Left lobe of liver (tissue), 2 donors: Measurements from ENCODE around the gene SIRT6. TPM values are rescaled to one million over a fixed set of nuclear protein-coding genes. Genes with fewer than 3 reads are reported as not detected.
"Not testable (repeated sequence)": the region's sequence is repeated elsewhere in the genome, so short reads cannot be mapped to it uniquely, and the experiment has no call there.

Source experiments
- ATAC-seq: fragments of 200-7000 bp; cut with Tn5 transposase; one replicate; pipeline ENCODE4 v1.9.1; 2020; ENCODE audit warnings: mild to moderate bottlenecking, moderate library complexity
- DNase-seq: peaks from one replicate; pipeline ENCODE4 v3.0.0-alpha.2; 2020; ENCODE audit warnings: low spot score
- total RNA-seq: library from RNA; stranded (reverse); gene quantifications from one replicate; pipeline ENCODE4 v1.2.1, GENCODE V29; 2021
- donor health status: DM: no; HTN: no; CAD: no; lungs with moderate emphysema.
- donor health status: DM: no; HTN: yes; CAD: no.

The SIRT6 gene
- total RNA-seq, 1 donor from 2014 or later, result 11.1 TPM

- no peak for DNase-seq
- ATAC-seq, result no peak
Observed at GRCh38 chr19:4200940-4201542, 18.7 kb upstream of the SIRT6 start.

- ATAC-seq (no peak), DNase-seq (no peak)
Observed at GRCh38 chr19:4199699-4200293, 17.4 kb upstream of the SIRT6 start.

- DNase-seq (no peak), ATAC-seq (no peak)
Observed at GRCh38 chr19:4198467-4199126, 16.2 kb upstream of the SIRT6 start.

- ATAC-seq (no peak), DNase-seq (no peak)
Observed at GRCh38 chr19:4197625-4198466, 15.5 kb upstream of the SIRT6 start.

GRCh38 chr19:4197228-4197624, 14.9 kb upstream of the SIRT6 start:
- no peak for DNase-seq
- no peak for ATAC-seq

- ATAC-seq (no peak), DNase-seq (no peak)
Observed at GRCh38 chr19:4196587-4197148, 14.3 kb upstream of the SIRT6 start.

GRCh38 chr19:4196009-4196408, 13.6 kb upstream of the SIRT6 start:
- ATAC-seq, result no peak

GRCh38 chr19:4194353-4194752, 12.0 kb upstream of the SIRT6 start:
- ATAC-seq (no peak), DNase-seq (no peak)

More at GRCh38 chr19:4196009-4196408, 13.6 kb upstream of the SIRT6 start:
- DNase-seq, result no peak

- ATAC-seq, DNase-seq: not testable (repeated sequence)
Observed at GRCh38 chr19:4192537-4192936, 10.2 kb upstream of the SIRT6 start.

GRCh38 chr19:4189641-4190040, 7.3 kb upstream of the SIRT6 start:
- DNase-seq (no peak), ATAC-seq (no peak)

GRCh38 chr19:4187313-4188122, 5.2 kb upstream of the SIRT6 start:
- no peak for DNase-seq
- ATAC-seq, result no peak

GRCh38 chr19:4186087-4186993, 4.0 kb upstream of the SIRT6 start:
- peak; percentile 84 for DNase-seq

GRCh38 chr19:4185413-4186086, 3.2 kb upstream of the SIRT6 start:
- DNase-seq, result no peak

More at GRCh38 chr19:4186087-4186993, 4.0 kb upstream of the SIRT6 start:
- peak; percentile 88 for ATAC-seq

GRCh38 chr19:4184718-4185352, 2.5 kb upstream of the SIRT6 start:
- no peak for DNase-seq
- no peak for ATAC-seq

More at GRCh38 chr19:4185413-4186086, 3.2 kb upstream of the SIRT6 start:
- no peak for ATAC-seq

GRCh38 chr19:4183967-4184717, 1.8 kb upstream of the SIRT6 start:
- DNase-seq, result no peak
- no peak for ATAC-seq

- ATAC-seq, result no peak
- DNase-seq, result no peak
Observed at GRCh38 chr19:4181053-4181508, 1.3 kb downstream of the SIRT6 start.

- DNase-seq (no peak), ATAC-seq (no peak)
Observed at GRCh38 chr19:4178990-4179389, 3.4 kb downstream of the SIRT6 start.
